Measurements from ENCODE around the gene METTL23. TPM values are rescaled to one million over a fixed set of nuclear protein-coding genes. Genes with fewer than 3 reads are reported as not detected.
"Not testable (repeated sequence)": the region's sequence is repeated elsewhere in the genome, so short reads cannot be mapped to it uniquely, and the experiment has no call there.

Gene METTL23
- total RNA-seq, 1 donor from 2014 or later = 25.6 TPM

- TF ChIP-seq, protein P1, sequence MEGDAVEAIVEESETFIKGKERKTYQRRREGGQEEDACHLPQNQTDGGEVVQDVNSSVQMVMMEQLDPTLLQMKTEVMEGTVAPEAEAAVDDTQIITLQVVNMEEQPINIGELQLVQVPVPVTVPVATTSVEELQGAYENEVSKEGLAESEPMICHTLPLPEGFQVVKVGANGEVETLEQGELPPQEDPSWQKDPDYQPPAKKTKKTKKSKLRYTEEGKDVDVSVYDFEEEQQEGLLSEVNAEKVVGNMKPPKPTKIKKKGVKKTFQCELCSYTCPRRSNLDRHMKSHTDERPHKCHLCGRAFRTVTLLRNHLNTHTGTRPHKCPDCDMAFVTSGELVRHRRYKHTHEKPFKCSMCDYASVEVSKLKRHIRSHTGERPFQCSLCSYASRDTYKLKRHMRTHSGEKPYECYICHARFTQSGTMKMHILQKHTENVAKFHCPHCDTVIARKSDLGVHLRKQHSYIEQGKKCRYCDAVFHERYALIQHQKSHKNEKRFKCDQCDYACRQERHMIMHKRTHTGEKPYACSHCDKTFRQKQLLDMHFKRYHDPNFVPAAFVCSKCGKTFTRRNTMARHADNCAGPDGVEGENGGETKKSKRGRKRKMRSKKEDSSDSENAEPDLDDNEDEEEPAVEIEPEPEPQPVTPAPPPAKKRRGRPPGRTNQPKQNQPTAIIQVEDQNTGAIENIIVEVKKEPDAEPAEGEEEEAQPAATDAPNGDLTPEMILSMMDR (IDR thresholded peaks at IDR 0.05; ENCODE audit: unreplicated experiment) = no peak
- H3K4me1 Mint-ChIP-seq = peaks cover 22% of the 10 kb centered on the region
- no peaks in the 10 kb centered on the region for H3K9me3 Mint-ChIP-seq
- DNase-seq (ENCODE audit: low spot score in 2 of 2, unreplicated experiment in 2 of 2) = peak; percentile 83 to 90
- peaks cover 21% of the 10 kb centered on the region for H3K36me3 Mint-ChIP-seq
- peak within 1 kb of the TSS; percentile 99 for H3K27ac Mint-ChIP-seq
- peak within 1 kb of the TSS; percentile 98 for H3K4me3 Mint-ChIP-seq
- no peaks in the 10 kb centered on the region for H3K27me3 Mint-ChIP-seq (ENCODE audit: low read depth)
These were observed 336 bp upstream of the METTL23 start, which contains the start of gene JMJD6 for GRCh38 chr17:76726231-76726775. TSS of gene JMJD6 (minus strand) at chr17:76726606. CDS start at chr17:76726475, 131 bp downstream.

DNA sequence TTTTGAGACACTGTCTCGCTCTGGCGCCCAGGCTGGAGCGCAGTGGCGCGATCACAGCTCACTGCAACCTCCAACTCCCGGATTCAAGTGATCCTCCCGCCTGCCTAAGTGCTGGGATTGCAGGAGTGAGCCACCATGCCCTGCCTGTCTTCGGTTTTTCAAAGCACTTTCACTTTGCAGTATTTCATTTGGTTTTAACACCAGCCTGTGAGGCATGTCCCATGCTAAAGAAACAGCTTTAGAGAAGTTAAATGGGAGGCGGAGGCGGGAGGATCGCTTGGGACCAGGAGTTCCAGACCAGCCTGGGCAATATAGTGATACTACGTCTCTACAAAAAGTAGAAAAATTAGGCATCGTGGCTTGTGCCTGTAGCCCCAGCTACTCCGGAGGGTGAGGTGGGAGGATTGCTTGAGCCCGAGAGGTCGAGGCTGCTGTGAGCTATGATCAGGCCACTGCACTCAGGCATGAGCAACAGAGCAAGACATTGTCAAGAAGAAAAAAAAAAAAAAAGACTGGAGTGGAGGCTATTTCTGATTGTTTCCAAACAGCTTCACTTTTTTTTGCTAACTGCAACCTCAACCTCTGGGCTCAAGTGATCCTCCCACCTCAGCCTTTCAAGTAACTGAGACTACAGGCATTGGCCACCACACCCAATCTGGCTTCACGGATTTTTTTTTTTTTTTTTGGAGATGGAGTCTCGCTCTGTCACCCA, 1.3 kb downstream of the METTL23 start:
- no peaks in the 10 kb centered on the region for H3K9me3 Mint-ChIP-seq
- H3K4me1 Mint-ChIP-seq = peaks cover 22% of the 10 kb centered on the region
- H3K27ac Mint-ChIP-seq = peak overlapping the region; percentile 81
- TF ChIP-seq, protein P1 (IDR thresholded peaks at IDR 0.05; ENCODE audit: unreplicated experiment) = no peak
- peaks cover 17% of the 10 kb centered on the region for H3K36me3 Mint-ChIP-seq
- H3K27me3 Mint-ChIP-seq (ENCODE audit: low read depth) = no peaks in the 10 kb centered on the region
- H3K4me3 Mint-ChIP-seq = peak overlapping the region; percentile 98
- no peak for DNase-seq (ENCODE audit: low spot score in 2 of 2, unreplicated experiment in 2 of 2)

- H3K27ac Mint-ChIP-seq = peak overlapping the region; percentile 30
- H3K4me1 Mint-ChIP-seq = peaks cover 41% of the 10 kb centered on the region
- H3K36me3 Mint-ChIP-seq = peaks cover 37% of the 10 kb centered on the region
- H3K4me3 Mint-ChIP-seq; DNase-seq (ENCODE audit: low spot score in 2 of 2, unreplicated experiment in 2 of 2); H3K27me3 Mint-ChIP-seq (ENCODE audit: low read depth); H3K9me3 Mint-ChIP-seq: not testable (repeated sequence)
These were observed 5.4 kb downstream of the METTL23 start for GRCh38 chr17:76731800-76732733.

- H3K4me1 Mint-ChIP-seq = peaks cover 34% of the 10 kb centered on the region
- TF ChIP-seq, protein P1 (IDR thresholded peaks at IDR 0.05; ENCODE audit: unreplicated experiment) = no peak
- peaks cover 37% of the 10 kb centered on the region for H3K36me3 Mint-ChIP-seq
- peak overlapping the region; percentile 44 for H3K27ac Mint-ChIP-seq
- no peaks in the 10 kb centered on the region for H3K9me3 Mint-ChIP-seq
- DNase-seq (ENCODE audit: low spot score in 2 of 2, unreplicated experiment in 2 of 2) = no peak
- H3K4me3 Mint-ChIP-seq = no peak overlapping the region
- H3K27me3 Mint-ChIP-seq (ENCODE audit: low read depth) = no peaks in the 10 kb centered on the region
These were observed 6.3 kb downstream of the METTL23 start for GRCh38 chr17:76732734-76733617.

DNA sequence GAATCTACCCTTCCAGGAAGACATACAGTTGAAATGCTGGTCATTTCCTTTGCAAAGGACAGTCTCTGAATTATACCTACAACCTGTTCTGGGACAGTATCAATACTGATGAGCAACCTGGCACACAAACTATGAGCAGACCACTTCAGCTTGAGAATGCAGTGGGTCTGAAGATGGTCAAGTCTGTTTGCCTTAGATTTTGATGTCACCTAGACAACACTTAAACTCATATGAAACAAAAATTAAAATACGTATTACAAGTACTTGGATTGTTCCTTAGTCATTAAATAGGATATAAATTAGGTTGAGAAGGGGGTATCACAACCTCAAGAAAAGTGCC, 6.9 kb downstream of the METTL23 start:
- peaks cover 37% of the 10 kb centered on the region for H3K36me3 Mint-ChIP-seq

More for the DNA sequence above, 6.9 kb downstream of the METTL23 start:
- H3K4me3 Mint-ChIP-seq = peak overlapping the region; percentile 98
- H3K9me3 Mint-ChIP-seq = no peaks in the 10 kb centered on the region
- H3K4me1 Mint-ChIP-seq = peaks cover 38% of the 10 kb centered on the region
- peak overlapping the region; percentile 44 for H3K27ac Mint-ChIP-seq
- TF ChIP-seq, protein P1 (IDR thresholded peaks at IDR 0.05; ENCODE audit: unreplicated experiment) = no peak
- H3K27me3 Mint-ChIP-seq (ENCODE audit: low read depth) = no peaks in the 10 kb centered on the region
- DNase-seq (ENCODE audit: low spot score in 2 of 2, unreplicated experiment in 2 of 2) = no peak
